Posterior cingulate gyrus (tissue), 11 donors: Measurements from ENCODE around the gene TAF9.

ENCODE experiments used
- DNase-seq, 10 donors: peaks; one replicate each; pipeline versions ENCODE4 v3.0.0 to v3.0.0-alpha.2; 2020 to 2021; ENCODE audit warnings: mixed read lengths in 3 of 10
- intact Hi-C: fragments of 100-400 bp; cut with DNase I; formaldehyde crosslinking; loops from one replicate; pipeline ENCODE4 v1.15.1; 2023

TAF9 gene, protein sequence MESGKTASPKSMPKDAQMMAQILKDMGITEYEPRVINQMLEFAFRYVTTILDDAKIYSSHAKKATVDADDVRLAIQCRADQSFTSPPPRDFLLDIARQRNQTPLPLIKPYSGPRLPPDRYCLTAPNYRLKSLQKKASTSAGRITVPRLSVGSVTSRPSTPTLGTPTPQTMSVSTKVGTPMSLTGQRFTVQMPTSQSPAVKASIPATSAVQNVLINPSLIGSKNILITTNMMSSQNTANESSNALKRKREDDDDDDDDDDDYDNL

DNA sequence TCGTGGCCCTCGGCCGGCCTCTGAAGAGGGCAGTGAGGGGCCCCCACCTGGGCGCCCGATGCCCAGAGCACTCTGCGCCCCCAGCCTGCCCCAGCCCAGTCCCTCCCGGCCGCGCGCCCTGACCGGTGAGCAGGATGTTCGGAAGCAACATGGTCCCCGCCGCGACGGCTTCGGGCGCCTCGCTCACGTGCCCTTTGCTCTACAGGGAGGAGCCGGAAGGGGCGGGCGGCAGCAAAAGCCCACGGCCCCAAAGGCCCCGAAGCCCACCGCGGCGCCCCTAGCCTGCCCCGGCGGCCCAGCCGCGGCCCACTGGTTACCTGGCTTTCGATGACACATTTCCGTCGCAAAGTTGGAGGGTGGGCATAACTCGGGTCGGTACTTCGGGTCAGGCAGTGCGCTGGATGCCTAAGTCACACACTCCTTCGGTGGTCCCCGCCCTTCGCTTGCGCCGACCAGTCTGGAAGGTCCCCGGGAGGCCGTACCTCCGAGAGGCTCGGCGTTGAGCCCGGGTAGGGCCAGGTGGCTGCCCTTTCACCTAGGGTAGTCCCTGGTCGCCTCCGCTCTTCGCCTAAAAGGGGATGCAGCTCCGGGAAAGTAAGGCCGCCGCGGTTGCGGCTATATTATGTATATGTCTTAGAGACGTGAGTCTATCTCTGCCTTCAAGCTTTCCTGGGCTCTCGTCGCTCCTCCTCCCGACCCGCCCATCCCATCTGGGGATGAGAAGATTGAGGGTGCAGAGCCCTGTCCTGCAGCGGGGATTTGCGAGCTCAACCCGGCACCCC is at the start of gene TAF9, which contains the start of the genes AK6 and RAD17:
Gene TAF9, minus strand, starts transcription at position 181 of the 782 bp plus-strand sequence. CDS start 3,783 bp downstream, outside the sequence.
Gene AK6, minus strand, starts transcription at position 181 of the 782 bp plus-strand sequence. Its CDS starts 30 bp downstream, at position 151.
Gene RAD17, plus strand, starts transcription at position 479 of the 782 bp plus-strand sequence. CDS start 2,391 bp downstream, outside the sequence.
- DNase-seq, result peak; percentile 87 to 99 (median 94)
- intact Hi-C loops, result loop anchor here (1.0 to 5.0 kb wide), 2 partner anchors 137 to 275 kb away; partner anchors contain the start of genes CDK7 and SLC30A5

DNA sequence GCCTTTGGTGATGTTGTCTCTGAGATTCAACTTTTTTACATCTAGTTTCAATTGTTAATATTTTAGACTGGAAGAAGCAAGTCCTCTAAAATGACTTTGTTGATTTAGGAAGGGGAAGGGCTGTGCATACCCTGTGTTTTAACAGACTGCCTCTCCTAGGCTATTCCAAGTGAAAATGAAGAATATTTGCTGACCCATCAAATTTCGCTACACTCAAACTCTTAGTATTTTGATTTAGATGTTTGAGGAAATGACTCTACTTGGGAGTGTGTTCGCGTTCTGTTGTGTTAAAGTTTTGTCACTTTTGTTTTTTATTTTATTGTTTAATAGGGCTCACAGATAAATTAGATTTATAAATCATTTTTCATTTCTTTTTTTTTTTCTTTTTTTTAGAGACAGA is 49.2 kb upstream of the TAF9 start:
- DNase-seq, result no peak
- intact Hi-C loops, result no loop called here

- intact Hi-C loops, result no loop called here
- DNase-seq, result no peak
These were observed 47.4 kb upstream of the TAF9 start for GRCh38 chr5:69416699-69417098.

DNA sequence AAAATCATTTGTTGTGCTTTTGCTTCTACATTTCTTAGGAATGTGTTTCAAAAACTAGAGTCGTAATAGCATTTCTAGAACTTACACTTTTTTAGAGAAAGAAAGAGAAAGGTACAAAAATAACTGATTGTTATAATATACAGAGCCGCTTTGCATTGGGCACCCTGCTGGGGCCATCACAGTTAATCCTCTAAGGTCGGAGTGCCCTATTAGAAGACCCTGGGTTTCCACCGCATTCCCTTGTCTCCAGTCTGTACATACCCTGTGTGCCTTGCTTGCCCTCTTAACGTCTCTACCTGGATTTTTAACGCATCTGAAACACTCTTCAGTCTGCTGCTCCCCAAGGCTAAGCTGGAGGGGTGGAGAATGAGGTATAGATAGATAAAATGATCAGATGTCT is 46.9 kb upstream of the TAF9 start:
- intact Hi-C loops, result no loop called here
- no peak for DNase-seq

- DNase-seq, result no peak
- intact Hi-C loops, result no loop called here
These were observed 46.3 kb upstream of the TAF9 start for GRCh38 chr5:69415584-69415958.

DNA sequence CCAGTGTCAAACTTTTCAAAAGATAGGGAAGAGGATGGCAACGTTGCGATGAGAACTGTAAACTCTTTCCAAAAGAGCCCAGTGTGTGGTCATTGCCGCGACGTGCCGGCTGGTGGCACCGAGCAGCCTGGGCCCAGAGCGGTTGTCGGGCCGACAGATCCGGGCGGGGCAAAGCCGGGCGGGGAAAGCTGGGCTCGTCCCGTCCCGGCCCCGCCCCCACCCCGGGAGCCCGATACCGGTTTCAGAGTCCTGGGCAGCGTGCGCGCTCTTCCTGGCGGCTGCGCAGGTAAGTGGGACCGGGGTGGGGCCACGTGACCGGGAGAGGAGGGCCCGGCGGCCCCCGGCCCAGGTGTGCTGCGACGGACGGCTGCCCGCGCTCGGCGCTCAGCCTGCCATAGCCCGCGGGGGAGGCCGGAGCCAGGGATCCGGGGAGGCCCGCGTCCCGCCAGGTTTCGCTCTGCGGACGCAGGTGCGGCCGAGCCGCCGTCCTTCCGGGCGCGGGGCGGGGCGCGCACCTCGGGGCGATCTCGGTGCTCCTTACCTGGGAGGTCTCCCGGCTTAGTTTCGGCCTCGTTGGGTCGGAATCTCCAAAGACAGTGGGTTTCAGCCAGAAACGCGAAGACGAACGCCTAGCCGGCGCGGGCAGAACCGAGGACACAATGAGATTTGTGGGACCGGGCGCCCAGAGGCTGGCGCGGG is 45.7 kb upstream of the TAF9 start, which contains the start of gene MARVELD2:
Gene MARVELD2, plus strand, starts transcription at position 232 of the 699 bp plus-strand sequence. CDS start 4,270 bp downstream, outside the sequence.
- peak in 8 of 10 donors; percentile 4 to 91 (median 32) for DNase-seq
- intact Hi-C loops, result no loop called here

- DNase-seq, result no peak
- intact Hi-C loops, result no loop called here
These were observed 35.5 kb upstream of the TAF9 start for GRCh38 chr5:69404659-69405330.

DNA sequence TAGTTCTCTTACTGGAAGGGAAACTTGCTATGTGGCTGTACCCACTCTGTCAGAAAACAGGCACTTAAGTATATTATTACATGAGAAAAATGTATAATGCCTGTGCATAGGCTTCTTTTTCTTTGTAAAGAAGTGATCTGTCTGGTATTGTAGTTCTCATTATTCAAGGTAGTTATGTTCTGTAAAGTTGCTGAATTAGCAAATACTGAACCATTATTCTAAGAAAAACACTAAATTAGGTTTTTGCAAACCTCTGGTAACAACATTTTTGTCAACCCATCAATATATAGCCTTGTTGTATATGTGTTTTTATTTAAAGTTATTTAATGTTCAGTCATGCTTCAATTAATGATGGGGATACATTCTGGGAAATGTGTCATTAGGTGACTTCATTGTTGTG is 9.1 kb upstream of the TAF9 start:
- intact Hi-C loops, result no loop called here
- no peak for DNase-seq

GRCh38 chr5:69374911-69375446 is 5.7 kb upstream of the TAF9 start:
- intact Hi-C loops, result loop anchor here (5.0 kb wide), 1 partner anchor 143 kb away; the partner anchor contains the start of gene CDK7
- DNase-seq, result no peak

GRCh38 chr5:69372394-69372793 is 3.1 kb upstream of the TAF9 start:
- intact Hi-C loops, result loop anchor here (5.0 kb wide), 1 partner anchor 140 kb away; the partner anchor contains the start of gene CDK7

DNA sequence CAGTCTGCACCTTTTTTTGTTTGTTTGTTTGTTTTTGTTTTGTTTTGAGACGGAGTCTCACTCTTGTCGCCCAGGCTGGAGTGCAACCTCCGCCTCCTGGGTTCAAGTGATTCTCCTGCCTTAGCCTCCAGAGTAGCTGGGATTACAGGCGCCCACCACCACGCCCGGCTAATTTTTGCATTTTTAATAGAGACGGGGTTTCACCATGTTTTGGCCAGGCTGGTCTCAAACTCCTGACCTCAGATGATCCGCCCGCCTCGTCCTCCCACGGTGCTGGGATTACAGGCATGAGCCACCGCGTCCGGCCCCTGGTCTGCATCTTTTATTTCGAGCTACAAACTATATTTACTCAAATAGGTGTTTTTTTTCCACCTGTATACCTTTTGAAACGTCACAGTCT is 1.0 kb upstream of the TAF9 start:
- peak in 2 of 10 donors; percentile 65 to 72 for DNase-seq
- intact Hi-C loops, result loop anchor here (5.0 kb wide), 1 partner anchor 138 kb away; the partner anchor contains the start of gene CDK7

More at GRCh38 chr5:69372394-69372793, 3.1 kb upstream of the TAF9 start:
- DNase-seq, result no peak

- intact Hi-C loops, result loop anchor here (1.0 kb wide), 1 partner anchor 274 kb away; the partner anchor contains the start of gene SLC30A5
- no peak for DNase-seq
These were observed 621 bp downstream of the TAF9 start for GRCh38 chr5:69368458-69369339.

GRCh38 chr5:69367697-69368279 is 1.5 kb downstream of the TAF9 start:
- intact Hi-C loops, result no loop called here

GRCh38 chr5:69364850-69365249 is 4.5 kb downstream of the TAF9 start:
- no peak for DNase-seq
- intact Hi-C loops, result no loop called here

More at GRCh38 chr5:69367697-69368279, 1.5 kb downstream of the TAF9 start:
- DNase-seq, result no peak

GRCh38 chr5:69364414-69364813 is 4.9 kb downstream of the TAF9 start:
- intact Hi-C loops, result no loop called here
- no peak for DNase-seq

- DNase-seq, result no peak
- intact Hi-C loops, result no loop called here
These were observed 8.9 kb downstream of the TAF9 start for GRCh38 chr5:69360442-69360841.

DNA sequence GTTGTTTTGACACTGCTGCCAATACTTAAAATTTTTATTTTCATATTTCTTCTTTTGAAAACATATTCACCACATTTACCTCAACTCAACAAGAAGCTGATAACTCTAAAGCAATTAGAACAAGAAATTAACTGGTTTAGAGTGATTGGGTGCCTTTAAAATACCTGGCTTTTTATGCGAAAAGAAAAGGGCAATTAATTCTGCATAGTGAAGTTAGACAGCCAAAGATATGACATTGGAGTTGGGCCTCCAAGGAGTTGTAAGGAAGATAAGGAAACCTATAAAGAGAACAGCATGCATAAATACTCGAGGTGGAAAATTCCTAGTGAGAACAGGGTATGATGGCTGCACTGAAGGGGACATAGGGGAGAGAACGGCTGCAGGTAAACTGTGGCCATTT is 9.6 kb downstream of the TAF9 start:
- no peak for DNase-seq
- intact Hi-C loops, result loop anchor here (10.0 kb wide), 1 partner anchor 75 kb away; no protein-coding TSS in a partner anchor

DNA sequence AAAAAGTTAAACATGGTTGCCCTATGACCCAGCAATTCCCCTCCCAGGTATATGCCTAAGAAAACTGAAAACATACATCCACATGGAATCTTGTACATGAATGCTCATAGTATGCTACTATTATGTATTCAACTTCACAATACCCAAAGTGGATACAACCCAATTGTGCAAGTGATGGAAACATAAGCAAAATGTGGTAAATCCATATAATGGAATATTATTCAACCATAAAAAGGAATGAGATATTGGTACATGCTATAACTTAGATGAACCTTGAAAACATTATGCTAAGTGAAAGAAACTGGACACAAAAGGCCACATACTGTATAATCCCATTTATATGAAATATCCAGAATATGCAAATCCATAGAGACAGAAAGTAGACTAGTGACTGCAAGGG is 18.7 kb downstream of the TAF9 start:
- no peak for DNase-seq
- intact Hi-C loops, result loop anchor here (10.0 kb wide), 1 partner anchor 66 kb away; no protein-coding TSS in a partner anchor
